GM06990 (cell line): Measurements from ENCODE around the gene PHAF1.

ENCODE experiments used
- DNase-seq: peaks from one replicate; pipeline ENCODE4 v3.0.0-alpha.2; 2011; ENCODE audit not compliant: insufficient read length; ENCODE audit errors: extremely low read depth
- H3K27me3 ChIP-seq: replicated peaks from 2 replicates; pipeline ENCODE4 v1.6.0; 2011; ENCODE audit warnings: low read length; ENCODE audit not compliant: control insufficient read depth, insufficient read depth
- H3K36me3 ChIP-seq: 2 replicates; pipeline ENCODE4 v1.5.1; 2011; ENCODE audit warnings: low read length; ENCODE audit not compliant: control insufficient read depth, insufficient read depth
- H3K4me3 ChIP-seq: replicated peaks from 2 replicates; pipeline ENCODE4 v1.5.1; 2011; ENCODE audit warnings: low read depth, mild to moderate bottlenecking, control low read depth, low read length
- CTCF ChIP-seq: IDR thresholded peaks from 2 replicates; pipeline ENCODE4 v1.5.1; 2011; ENCODE audit warnings: low read length, control low read depth, mild to moderate bottlenecking, inconsistent platforms; ENCODE audit not compliant: insufficient read depth, poor library complexity, severe bottlenecking

PHAF1 gene

DNA sequence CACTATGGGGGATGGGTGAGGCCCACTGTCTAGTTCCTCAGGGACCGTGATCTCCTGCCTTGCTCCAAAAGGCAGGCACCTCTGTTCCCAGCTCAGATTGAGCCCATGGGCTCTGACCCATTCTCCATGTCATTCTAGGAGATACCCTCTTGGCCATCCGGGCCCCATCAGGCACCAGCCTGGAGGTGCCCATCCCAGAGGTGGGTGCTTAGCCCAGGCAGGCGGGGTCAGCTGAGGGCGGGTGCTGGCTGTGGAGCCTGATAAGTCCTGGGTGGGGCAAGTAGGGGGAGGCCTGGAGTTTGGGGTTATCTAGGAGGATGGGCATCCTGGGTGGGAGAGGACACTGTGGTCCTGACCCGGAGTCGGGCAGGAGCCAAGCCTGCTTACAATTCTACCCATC lies 84.5 kb downstream of the PHAF1 start:
- no peak overlapping the region for H3K4me3 ChIP-seq
- H3K36me3 ChIP-seq = peaks cover 40% of the 10 kb centered on the region
- H3K27me3 ChIP-seq = no peaks in the 10 kb centered on the region
- no peak for DNase-seq
- TF ChIP-seq CTCF = no peak

DNA sequence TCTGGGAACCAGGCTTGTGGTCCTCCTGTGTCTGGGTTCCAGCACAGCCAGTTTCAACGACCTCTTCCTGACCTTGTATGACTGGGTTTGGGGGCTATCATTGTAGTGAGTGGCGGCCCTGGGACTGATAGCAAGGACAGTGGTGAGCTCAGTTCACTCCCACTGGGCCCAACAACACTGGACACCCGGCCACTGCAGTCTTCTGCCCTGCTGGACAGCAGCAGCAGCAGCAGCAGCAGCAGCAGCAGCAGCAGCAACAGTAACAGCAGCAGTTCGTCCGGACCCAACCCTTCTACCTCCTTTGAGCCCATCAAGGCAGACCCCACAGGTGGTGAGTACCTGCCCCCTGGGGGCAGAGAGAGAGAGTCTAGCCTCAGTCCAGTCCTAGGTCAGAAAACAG lies 85.9 kb downstream of the PHAF1 start:
- Histone ChIP-seq H3K27me3 (no peaks in the 10 kb centered on the region), H3K4me3 (no peak overlapping the region), H3K36me3 (peaks cover 47% of the 10 kb centered on the region)
- TF ChIP-seq CTCF = no peak
- no peak for DNase-seq

DNA sequence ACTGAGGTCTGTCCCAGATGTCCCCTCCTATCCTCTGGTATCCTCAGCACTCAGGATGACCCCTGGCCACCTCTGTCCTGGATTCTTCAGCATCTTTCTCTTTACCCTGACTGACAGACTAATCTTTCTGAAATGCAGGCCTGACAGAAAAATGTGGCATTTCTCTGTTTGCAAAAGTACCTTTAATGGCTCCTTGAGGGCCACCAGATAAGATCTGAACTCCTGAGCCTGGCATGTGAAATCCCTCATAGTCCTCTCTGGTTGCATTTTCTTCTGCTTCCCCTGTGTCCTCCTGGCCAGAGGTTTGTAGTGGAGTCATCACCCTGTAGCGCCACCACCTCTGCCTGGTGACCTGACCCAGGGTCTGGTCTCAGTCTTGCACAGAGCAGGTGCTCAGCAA lies 87.1 kb downstream of the PHAF1 start:
- no peak for DNase-seq
- H3K27me3 ChIP-seq = no peaks in the 10 kb centered on the region
- no peak for TF ChIP-seq CTCF
- peaks cover 54% of the 10 kb centered on the region for H3K36me3 ChIP-seq
- no peak overlapping the region for H3K4me3 ChIP-seq

DNA sequence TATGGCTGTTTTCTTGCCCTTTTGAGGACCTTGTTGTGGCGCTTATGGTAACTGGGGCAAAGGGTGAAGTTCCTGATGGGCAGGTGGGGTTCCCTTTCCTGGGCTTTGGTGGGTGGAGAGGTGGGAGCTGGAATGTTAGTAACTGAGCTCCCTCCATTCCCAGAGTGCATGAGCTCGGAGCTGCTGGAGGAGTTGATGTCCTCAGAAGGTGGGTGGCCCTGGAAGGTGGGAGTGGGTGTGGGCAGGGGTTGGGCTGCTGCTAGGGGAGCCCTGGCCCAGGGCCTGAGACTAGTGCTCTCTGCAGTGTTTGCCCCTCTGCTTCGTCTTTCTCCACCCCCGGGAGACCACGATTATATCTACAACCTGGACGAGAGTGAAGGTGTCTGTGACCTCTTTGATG lies 88.0 kb downstream of the PHAF1 start:
- DNase-seq = no peak
- Histone ChIP-seq H3K4me3 (no peak overlapping the region), H3K27me3 (no peaks in the 10 kb centered on the region), H3K36me3 (peaks cover 61% of the 10 kb centered on the region)
- TF ChIP-seq CTCF = no peak
